Activated CD8-positive, alpha-beta memory T cell treated with anti-CD3 and anti-CD28 coated beads for 36 hours (primary cell): ENCODE measurements around the gene CLRN1. TPM values are rescaled to one million over a fixed set of nuclear protein-coding genes. Genes with fewer than 3 reads are reported as not detected.

Source experiments
- CTCF ChIA-PET: fragments of 350-600 bp; sonication (Branson Sonifier 250); formaldehyde crosslinking; loops from one replicate; lab custom pipeline; 2021; ENCODE audit warnings: antibody characterized with exemption; lab: Charles Lee
- POLR2A ChIA-PET: fragments of 350-600 bp; sonication (Branson Sonifier 250); formaldehyde crosslinking; loops from one replicate; lab custom pipeline; 2021; ENCODE audit warnings: antibody characterized with exemption; lab: Charles Lee
- total RNA-seq, 2 experiments: library from RNA; stranded (reverse); gene quantifications; one replicate each; pipeline ENCODE4 v1.2.3, GENCODE V29; 2021

The CLRN1 gene
- total RNA-seq, 2 experiments from 2014 or later, result not detected

GRCh38 chr3:150984066-150984465 lies 11.5 kb upstream of the CLRN1 start:
- ChIA-PET POLR2A (no interaction called here), CTCF (no interaction called here)

- ChIA-PET POLR2A (no interaction called here), CTCF (no interaction called here)
Observed at GRCh38 chr3:150978566-150979148, 6.1 kb upstream of the CLRN1 start.

GRCh38 chr3:150975992-150976368 lies 3.5 kb upstream of the CLRN1 start:
- POLR2A ChIA-PET, result no interaction called here
- CTCF ChIA-PET, result no interaction called here

- ChIA-PET POLR2A (no interaction called here), CTCF (no interaction called here)
Observed at GRCh38 chr3:150975086-150975991, 2.8 kb upstream of the CLRN1 start.

GRCh38 chr3:150970665-150971324 lies 1.7 kb downstream of the CLRN1 start:
- POLR2A ChIA-PET, result no interaction called here
- CTCF ChIA-PET, result interaction anchor here (0.6 kb wide), 1 partner anchor 38 kb away, joined by 3 read pairs; no protein-coding TSS in a partner anchor

- CTCF ChIA-PET, result no interaction called here
- POLR2A ChIA-PET, result no interaction called here
Observed at GRCh38 chr3:150968341-150969035, 4.0 kb downstream of the CLRN1 start.

- POLR2A ChIA-PET, result no interaction called here
- CTCF ChIA-PET, result no interaction called here
Observed at GRCh38 chr3:150965436-150965835, 7.1 kb downstream of the CLRN1 start.

- POLR2A ChIA-PET, result no interaction called here
Observed at GRCh38 chr3:150961949-150962348, 10.6 kb downstream of the CLRN1 start.

GRCh38 chr3:150960708-150961684 lies 11.5 kb downstream of the CLRN1 start:
- POLR2A ChIA-PET, result no interaction called here
- CTCF ChIA-PET, result no interaction called here

More at GRCh38 chr3:150961949-150962348, 10.6 kb downstream of the CLRN1 start:
- CTCF ChIA-PET, result no interaction called here

- ChIA-PET CTCF (no interaction called here), POLR2A (no interaction called here)
Observed at GRCh38 chr3:150958683-150959082, 13.8 kb downstream of the CLRN1 start.

- ChIA-PET POLR2A (interaction anchor here (0.6 kb wide), 1 partner anchor 1149 kb away, joined by 3 read pairs; no protein-coding TSS in a partner anchor), CTCF (no interaction called here)
Observed at GRCh38 chr3:150956376-150956775, 16.2 kb downstream of the CLRN1 start.

- ChIA-PET CTCF (interaction anchor here (0.6 kb wide), 1 partner anchor 70 kb away, joined by 4 read pairs; no protein-coding TSS in a partner anchor), POLR2A (no interaction called here)
Observed at GRCh38 chr3:150951923-150952322, 20.6 kb downstream of the CLRN1 start.

GRCh38 chr3:150945226-150946032 lies 27.1 kb downstream of the CLRN1 start:
- CTCF ChIA-PET, result interaction anchor here (1.0 kb wide), 1 partner anchor 11 kb away, joined by 3 read pairs; no protein-coding TSS in a partner anchor
- POLR2A ChIA-PET, result no interaction called here

- ChIA-PET CTCF (no interaction called here), POLR2A (no interaction called here)
Observed at GRCh38 chr3:150942221-150942620, 30.3 kb downstream of the CLRN1 start.

GRCh38 chr3:150936693-150937092 lies 35.8 kb downstream of the CLRN1 start:
- CTCF ChIA-PET, result no interaction called here
- POLR2A ChIA-PET, result no interaction called here

- ChIA-PET POLR2A (no interaction called here), CTCF (no interaction called here)
Observed at GRCh38 chr3:150933473-150933995, 39.0 kb downstream of the CLRN1 start.

- CTCF ChIA-PET, result no interaction called here
- POLR2A ChIA-PET, result no interaction called here
Observed at GRCh38 chr3:150931745-150932144, 40.8 kb downstream of the CLRN1 start.
